ENCODE data around the gene MAPK11.
A peak's percentile ranks its signal among the peaks of the same experiment; 100 is the strongest.

The MAPK11 gene

DNA sequence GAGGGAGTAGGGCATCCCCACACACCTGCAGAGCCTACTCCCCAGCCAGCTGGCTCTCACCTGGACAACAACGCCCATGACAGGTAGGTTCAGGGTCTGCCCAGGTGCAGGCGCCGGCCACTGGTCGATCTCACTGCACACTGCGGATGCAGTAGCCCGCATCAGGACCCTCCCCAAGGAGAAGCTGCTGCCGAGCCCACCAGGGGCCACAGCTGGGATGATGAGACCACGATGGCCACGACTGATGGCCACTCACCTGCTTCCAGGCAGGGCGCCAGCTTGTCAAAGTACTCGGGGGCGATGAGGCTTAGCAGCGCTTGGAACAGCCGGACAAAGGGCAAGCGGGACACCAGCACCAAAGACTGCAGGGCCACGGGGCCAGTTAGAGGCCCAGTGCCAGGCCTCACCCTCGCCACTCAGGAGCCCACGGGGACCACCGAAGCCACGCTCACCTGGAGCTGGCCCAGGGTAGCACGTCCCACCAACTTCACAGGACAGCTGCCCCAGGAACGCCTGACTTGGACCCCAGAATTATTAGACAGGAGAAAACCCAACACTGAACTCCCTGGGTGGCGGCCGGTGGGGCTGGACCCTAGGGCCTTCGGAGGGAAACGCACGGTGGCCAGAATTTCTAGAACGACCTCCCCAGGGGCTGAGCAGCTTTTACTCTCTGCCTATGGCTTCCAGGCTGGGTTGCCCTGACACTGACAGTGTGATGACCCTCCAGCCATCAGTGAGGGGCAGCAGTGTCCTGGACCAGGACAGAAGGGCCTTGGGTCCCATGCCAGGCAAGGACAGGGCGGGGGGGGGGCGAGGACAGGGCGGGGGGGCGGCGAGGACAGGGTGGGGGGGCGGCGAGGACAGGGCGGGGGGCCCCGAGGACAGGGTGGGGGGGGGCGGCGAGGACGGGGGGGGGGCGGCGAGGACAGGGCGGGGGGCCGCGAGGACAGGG lies 46.2 kb upstream of the MAPK11 start:
- TF ChIP-seq, protein P1, sequence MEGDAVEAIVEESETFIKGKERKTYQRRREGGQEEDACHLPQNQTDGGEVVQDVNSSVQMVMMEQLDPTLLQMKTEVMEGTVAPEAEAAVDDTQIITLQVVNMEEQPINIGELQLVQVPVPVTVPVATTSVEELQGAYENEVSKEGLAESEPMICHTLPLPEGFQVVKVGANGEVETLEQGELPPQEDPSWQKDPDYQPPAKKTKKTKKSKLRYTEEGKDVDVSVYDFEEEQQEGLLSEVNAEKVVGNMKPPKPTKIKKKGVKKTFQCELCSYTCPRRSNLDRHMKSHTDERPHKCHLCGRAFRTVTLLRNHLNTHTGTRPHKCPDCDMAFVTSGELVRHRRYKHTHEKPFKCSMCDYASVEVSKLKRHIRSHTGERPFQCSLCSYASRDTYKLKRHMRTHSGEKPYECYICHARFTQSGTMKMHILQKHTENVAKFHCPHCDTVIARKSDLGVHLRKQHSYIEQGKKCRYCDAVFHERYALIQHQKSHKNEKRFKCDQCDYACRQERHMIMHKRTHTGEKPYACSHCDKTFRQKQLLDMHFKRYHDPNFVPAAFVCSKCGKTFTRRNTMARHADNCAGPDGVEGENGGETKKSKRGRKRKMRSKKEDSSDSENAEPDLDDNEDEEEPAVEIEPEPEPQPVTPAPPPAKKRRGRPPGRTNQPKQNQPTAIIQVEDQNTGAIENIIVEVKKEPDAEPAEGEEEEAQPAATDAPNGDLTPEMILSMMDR (IDR thresholded peaks at IDR 0.05; ENCODE audit: insufficient read depth, low read depth, low read length, missing control alignments): no peak
- DNase-seq (ENCODE audit: low read depth): no peak
- no peak overlapping the region for H3K4me3 ChIP-seq (ENCODE audit: low read depth, low read length)

DNA sequence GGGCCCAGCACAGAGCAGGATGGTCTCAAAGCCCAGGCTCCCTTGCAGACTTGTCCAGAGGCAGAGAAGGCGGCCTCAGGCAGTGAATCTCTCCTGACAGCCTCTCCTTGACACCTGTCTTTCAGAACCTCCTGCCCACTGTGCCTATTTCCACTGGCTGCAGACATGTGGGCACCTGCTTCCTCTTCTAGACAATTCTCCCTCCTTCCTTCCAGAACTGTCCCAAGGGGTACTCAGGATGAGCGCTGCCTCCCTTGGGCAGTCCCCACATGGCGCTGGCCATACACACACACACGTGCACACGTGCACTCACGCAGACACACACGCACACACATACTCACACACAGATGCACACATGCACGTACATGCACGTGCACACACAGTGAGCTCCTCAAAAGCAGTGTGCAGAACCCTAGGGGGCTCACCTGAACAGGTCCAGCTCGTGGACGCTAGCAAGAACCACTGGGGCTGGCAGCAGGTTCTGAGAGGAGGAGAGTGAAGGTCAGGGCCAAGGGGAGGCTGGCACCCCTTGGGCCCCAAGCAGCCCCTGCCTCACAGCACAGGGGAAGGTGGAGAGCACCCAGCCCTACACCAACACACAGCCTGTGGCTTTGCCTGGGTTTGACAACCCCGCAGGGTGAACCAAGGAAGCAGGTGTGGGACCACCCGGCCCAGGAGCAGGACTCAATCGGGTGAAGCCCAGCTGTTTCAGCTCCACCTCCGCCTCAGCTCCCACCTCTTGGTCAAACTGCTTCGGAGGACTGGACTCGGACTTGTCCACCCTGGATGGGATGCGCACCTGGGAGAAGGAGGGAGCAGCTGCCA lies 45.3 kb upstream of the MAPK11 start:
- peak; percentile 45 for DNase-seq (ENCODE audit: low read depth)
- peak overlapping the region; percentile 92 for H3K4me3 ChIP-seq (ENCODE audit: low read depth, low read length)
- TF ChIP-seq, protein P1 (IDR thresholded peaks at IDR 0.05; ENCODE audit: insufficient read depth, low read depth, low read length, missing control alignments): no peak

DNA sequence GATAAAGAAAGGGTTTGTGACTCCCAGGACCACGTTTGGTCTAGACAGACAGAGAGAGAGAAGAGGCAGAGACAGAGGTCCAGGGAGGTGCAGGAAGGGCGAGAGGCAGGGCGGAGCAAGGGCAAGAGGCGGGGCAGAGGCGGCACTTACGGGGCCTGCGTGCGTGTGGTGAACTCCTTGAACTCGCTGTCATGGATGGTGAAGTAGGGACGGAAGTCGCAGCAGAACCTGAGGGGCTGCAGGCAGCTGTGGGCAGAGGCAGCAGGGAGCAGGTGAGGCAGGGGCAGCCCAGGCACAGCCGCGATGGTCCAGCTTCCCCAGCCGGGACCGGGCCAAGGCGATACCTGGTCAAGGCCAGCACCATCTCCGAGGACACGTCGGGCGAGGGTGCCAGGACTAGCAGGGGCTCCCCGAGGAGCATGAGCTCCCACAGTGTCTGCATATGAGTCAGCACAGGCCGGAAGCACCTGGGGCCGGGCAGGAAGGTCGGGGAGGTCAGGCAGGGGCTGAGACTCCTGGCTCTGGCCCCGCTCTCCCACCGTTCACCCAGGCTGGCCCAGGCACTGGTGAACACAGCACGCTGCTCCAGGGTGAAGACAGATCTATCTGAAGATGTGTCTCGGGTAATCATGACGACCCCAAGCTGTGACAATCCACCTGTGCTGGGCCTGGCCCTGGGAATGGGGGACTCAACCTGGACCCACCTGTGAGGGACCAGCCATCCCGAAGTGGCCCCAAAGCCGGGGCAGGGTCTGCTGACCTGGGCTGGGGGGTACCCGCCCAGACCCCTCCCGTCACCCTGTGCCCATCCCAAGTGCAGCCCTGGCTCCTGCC lies 44.5 kb upstream of the MAPK11 start:
- TF ChIP-seq, protein P1 (IDR thresholded peaks at IDR 0.05; ENCODE audit: insufficient read depth, low read depth, low read length, missing control alignments): no peak
- DNase-seq (ENCODE audit: low read depth): peak; percentile 96
- H3K4me3 ChIP-seq (ENCODE audit: low read depth, low read length): peak overlapping the region; percentile 92

DNA sequence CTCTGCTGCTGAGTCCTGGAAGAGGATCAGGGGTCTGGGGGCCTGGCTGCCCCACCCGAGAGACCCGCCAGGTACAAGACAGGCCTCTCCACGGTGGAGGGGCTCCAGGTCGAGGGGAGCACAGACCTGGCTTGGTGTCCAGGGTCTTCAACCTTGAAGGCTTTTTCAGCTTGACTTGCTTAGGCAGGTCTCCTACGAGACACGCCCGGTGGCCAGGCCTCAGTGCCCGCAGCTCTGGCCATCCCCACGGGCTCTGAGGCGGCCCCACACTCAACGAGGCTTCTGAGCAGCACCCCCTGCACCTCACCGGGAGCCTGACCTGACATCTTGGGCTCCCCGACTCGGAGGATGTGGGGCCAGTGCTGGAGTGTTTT lies 43.9 kb upstream of the MAPK11 start:
- peak overlapping the region; percentile 92 for H3K4me3 ChIP-seq (ENCODE audit: low read depth, low read length)
- TF ChIP-seq, protein P1 (IDR thresholded peaks at IDR 0.05; ENCODE audit: insufficient read depth, low read depth, low read length, missing control alignments): no peak
- DNase-seq (ENCODE audit: low read depth): no peak

DNA sequence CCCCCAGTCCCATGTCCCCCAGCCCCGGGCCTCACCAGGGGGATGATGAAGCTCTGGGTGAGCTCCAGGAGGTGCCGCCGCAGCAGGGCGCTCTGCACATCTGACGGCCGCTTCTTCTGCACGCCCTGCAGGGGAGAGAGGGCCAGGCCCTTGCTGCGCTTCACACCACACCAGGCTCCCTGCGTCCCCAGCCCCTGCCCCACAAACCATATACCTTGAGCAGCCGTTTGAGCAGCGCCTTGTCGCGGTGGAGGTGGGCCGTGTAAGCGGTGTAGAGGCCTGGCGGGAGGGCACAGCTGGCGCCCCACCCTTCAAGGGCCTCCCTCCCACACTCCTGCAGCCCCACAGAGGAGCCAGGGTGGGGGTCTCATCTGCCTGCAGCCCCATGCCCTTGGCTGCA lies 43.4 kb upstream of the MAPK11 start:
- DNase-seq (ENCODE audit: low read depth): no peak
- TF ChIP-seq, protein P1 (IDR thresholded peaks at IDR 0.05; ENCODE audit: insufficient read depth, low read depth, low read length, missing control alignments): no peak
- H3K4me3 ChIP-seq (ENCODE audit: low read depth, low read length): peak overlapping the region; percentile 92

DNA sequence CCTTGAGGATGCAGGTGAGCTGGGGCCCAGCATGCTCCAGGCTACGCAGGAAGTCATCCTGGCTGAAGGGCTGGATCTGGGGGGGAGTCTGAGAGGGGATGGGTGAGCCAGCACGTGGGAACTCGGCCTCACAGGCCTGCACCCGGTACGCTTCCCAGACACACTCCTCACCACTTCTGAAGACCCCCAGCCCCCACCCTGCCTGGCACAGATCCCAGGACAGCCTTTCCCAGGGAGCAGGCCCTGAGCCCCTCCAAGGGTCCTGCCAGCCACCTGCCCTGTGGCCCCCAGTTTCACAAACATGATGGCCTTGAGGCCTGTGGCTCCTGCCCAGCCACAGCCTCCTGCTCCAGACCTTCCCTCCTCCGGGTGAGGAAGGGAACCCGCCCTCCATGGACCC lies 42.8 kb upstream of the MAPK11 start:
- DNase-seq (ENCODE audit: low read depth): no peak
- H3K4me3 ChIP-seq (ENCODE audit: low read depth, low read length): no peak overlapping the region
- TF ChIP-seq, protein P1 (IDR thresholded peaks at IDR 0.05; ENCODE audit: insufficient read depth, low read depth, low read length, missing control alignments): no peak
